Activated naive CD4-positive, alpha-beta T cell treated with Interleukin-2 at 50 U/mL for 16 hours (primary cell): ENCODE results near the gene GTF3C5.
"Not testable (repeated sequence)": the region's sequence is repeated elsewhere in the genome, so short reads cannot be mapped to it uniquely, and the experiment has no call there.

Experiments
- DNase-seq: peaks from one replicate; pipeline ENCODE4 v3.0.0-alpha.2; 2020

Gene GTF3C5

GRCh38 chr9:133072210-133072609, 41.4 kb downstream of the GTF3C5 start:
- not testable (repeated sequence) for DNase-seq

GRCh38 chr9:133073086-133074014, 42.6 kb downstream of the GTF3C5 start:
- DNase-seq: no peak

- no peak for DNase-seq
Observed at GRCh38 chr9:133074111-133074651, 43.4 kb downstream of the GTF3C5 start.

GRCh38 chr9:133075925-133076630, 45.3 kb downstream of the GTF3C5 start:
- no peak for DNase-seq

- no peak for DNase-seq
Observed at GRCh38 chr9:133076691-133077090, 45.9 kb downstream of the GTF3C5 start.

GRCh38 chr9:133078486-133078885, 47.7 kb downstream of the GTF3C5 start:
- no peak for DNase-seq

- DNase-seq: no peak
Observed at GRCh38 chr9:133080161-133080560, 49.4 kb downstream of the GTF3C5 start.

GRCh38 chr9:133080786-133081779, 50.3 kb downstream of the GTF3C5 start:
- DNase-seq: not testable (repeated sequence)

- not testable (repeated sequence) for DNase-seq
Observed at GRCh38 chr9:133081957-133082644, 51.3 kb downstream of the GTF3C5 start.

- DNase-seq: not testable (repeated sequence)
Observed at GRCh38 chr9:133083688-133084087, 52.9 kb downstream of the GTF3C5 start.

- not testable (repeated sequence) for DNase-seq
Observed at GRCh38 chr9:133086212-133086860, 55.5 kb downstream of the GTF3C5 start.

- DNase-seq: no peak
Observed at GRCh38 chr9:133086894-133087293, 56.1 kb downstream of the GTF3C5 start.

GRCh38 chr9:133087429-133088145, 56.8 kb downstream of the GTF3C5 start:
- no peak for DNase-seq

GRCh38 chr9:133088146-133088750, 57.5 kb downstream of the GTF3C5 start:
- DNase-seq: no peak

- DNase-seq: no peak
Observed at GRCh38 chr9:133088756-133089155, 58.0 kb downstream of the GTF3C5 start.

GRCh38 chr9:133089271-133089671, 58.5 kb downstream of the GTF3C5 start:
- DNase-seq: no peak

- DNase-seq: no peak
Observed at GRCh38 chr9:133090187-133090586, 59.4 kb downstream of the GTF3C5 start.

- no peak for DNase-seq
Observed at GRCh38 chr9:133090752-133091385, 60.1 kb downstream of the GTF3C5 start.

- DNase-seq: not testable (repeated sequence)
Observed at GRCh38 chr9:133094351-133094750, 63.6 kb downstream of the GTF3C5 start.
